Testis (tissue), 3 donors: ENCODE results near the gene ARMS2. TPM values are rescaled to one million over a fixed set of nuclear protein-coding genes. Genes with fewer than 3 reads are reported as not detected.

Experiments
- DNase-seq: peaks from one replicate; pipeline ENCODE4 v3.0.0-alpha.2; 2019
- H3K27ac ChIP-seq, 2 donors: fragments of 200-600 bp; sonication (generic); one replicate each; pipeline ENCODE4 v1.5.1; 2019
- H3K27me3 ChIP-seq: fragments of 200-600 bp; sonication (generic); one replicate; pipeline ENCODE4 v1.5.1; 2019
- H3K36me3 ChIP-seq: fragments of 200-600 bp; sonication (generic); one replicate; pipeline ENCODE4 v1.5.1; 2017; ENCODE audit warnings: low read depth; ENCODE audit errors: missing control alignments
- H3K4me1 ChIP-seq: fragments of 200-600 bp; sonication (generic); one replicate; pipeline ENCODE4 v1.5.1; 2019
- H3K4me3 ChIP-seq, 2 donors: fragments of 200-600 bp; sonication (generic); one replicate each; pipeline ENCODE4 v1.5.1; 2017 to 2019
- H3K9me3 ChIP-seq: fragments of 200-600 bp; sonication (generic); one replicate; pipeline ENCODE4 v1.5.1; 2017
- POLR2A ChIP-seq: fragments of 450-650 bp; IDR thresholded peaks from one replicate; pipeline ENCODE4 v1.6.1; 2017; ENCODE audit warnings: antibody characterized with exemption, mild to moderate bottlenecking, moderate library complexity
- WGBS, 2 donors: methylation state at CpG; one replicate each; pipeline ENCODE4 v1.1.5; 2018; 5-methylcytosine and 5-hydroxymethylcytosine counted together
- intact Hi-C: fragments of 100-400 bp; cut with DNase I; formaldehyde crosslinking; loops from one replicate; pipeline ENCODE4 v1.15.1; 2023; ENCODE audit warnings: low total_unique reads
- polyA plus RNA-seq: library from polyadenylated mRNA; stranded (reverse); fragments of 350-450 nt; fragmentation: Illumina TruSeq; extraction: RNeasy Lipid Tissue Mini Kit (QIAGEN cat#74804); gene quantifications from one replicate; pipeline ENCODE4 v1.2.3, GENCODE V29; 2014; ENCODE audit warnings: low read depth, low replicate concordance; ENCODE audit not compliant: insufficient read depth
- total RNA-seq, 2 donors: library from RNA; depleted of rRNA; stranded (reverse); fragments of >200 nt; gene quantifications; one replicate each; pipeline ENCODE4 v1.2.3, GENCODE V29; 2016
- TF ChIP-seq, protein P1 (sequence below), 3 experiments: fragments of 450-650 bp in 2 of 3; fragments of 200-600 bp in 1 of 3; sonication (generic) in 1 of 3; IDR thresholded peaks; one replicate each; pipeline ENCODE4 v1.5.1; 2016 to 2019; ENCODE audit warnings: antibody characterized with exemption in 3 of 3, mild to moderate bottlenecking in 2 of 3, moderate library complexity in 1 of 3

The ARMS2 gene
- total and polyA plus RNA-seq, 3 donors from 2014 or later, result 1.4 to 2.3 TPM; not detected in 1

DNA sequence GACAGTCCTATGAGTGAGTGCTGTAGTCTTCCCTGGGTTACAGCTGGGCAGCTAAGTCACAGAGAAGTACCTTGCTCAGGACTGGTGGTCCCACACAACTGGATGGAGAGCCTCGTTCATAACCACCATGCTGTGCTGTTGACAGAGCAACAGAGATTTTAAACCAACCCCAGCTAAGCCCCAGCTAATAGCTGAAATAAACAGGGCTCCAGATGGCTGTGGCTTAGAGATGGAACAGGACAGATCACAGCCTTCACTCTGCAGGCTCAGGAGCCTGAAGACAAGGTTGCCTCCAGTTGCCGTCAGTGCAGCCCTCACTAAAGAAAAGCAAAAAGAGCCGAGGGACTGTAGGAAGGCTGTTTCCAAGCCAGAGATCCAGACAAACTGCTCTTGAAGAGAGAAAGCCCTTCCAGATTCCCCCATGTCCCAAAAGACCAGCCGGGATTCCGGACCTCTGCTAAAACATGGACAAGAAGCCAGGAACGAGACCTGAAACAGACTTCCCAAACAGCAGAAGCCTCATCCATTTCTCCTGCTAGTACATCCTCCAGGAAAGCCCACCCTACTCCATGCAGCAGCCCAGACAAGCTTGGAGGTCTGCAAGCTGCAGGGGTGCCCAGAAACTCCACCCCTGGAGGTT, 11.1 kb downstream of the ARMS2 start:
- Histone ChIP-seq H3K36me3 (no peaks in the 10 kb centered on the region), H3K27ac (no peak overlapping the region), H3K4me1 (no peaks in the 10 kb centered on the region), H3K4me3 (no peak overlapping the region), H3K27me3 (no peaks in the 10 kb centered on the region), H3K9me3 (no peaks in the 10 kb centered on the region)
- no peak for TF ChIP-seq POLR2A
- TF ChIP-seq, protein P1, sequence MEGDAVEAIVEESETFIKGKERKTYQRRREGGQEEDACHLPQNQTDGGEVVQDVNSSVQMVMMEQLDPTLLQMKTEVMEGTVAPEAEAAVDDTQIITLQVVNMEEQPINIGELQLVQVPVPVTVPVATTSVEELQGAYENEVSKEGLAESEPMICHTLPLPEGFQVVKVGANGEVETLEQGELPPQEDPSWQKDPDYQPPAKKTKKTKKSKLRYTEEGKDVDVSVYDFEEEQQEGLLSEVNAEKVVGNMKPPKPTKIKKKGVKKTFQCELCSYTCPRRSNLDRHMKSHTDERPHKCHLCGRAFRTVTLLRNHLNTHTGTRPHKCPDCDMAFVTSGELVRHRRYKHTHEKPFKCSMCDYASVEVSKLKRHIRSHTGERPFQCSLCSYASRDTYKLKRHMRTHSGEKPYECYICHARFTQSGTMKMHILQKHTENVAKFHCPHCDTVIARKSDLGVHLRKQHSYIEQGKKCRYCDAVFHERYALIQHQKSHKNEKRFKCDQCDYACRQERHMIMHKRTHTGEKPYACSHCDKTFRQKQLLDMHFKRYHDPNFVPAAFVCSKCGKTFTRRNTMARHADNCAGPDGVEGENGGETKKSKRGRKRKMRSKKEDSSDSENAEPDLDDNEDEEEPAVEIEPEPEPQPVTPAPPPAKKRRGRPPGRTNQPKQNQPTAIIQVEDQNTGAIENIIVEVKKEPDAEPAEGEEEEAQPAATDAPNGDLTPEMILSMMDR (IDR thresholded peaks at IDR 0.05), result no peak
- no peak for DNase-seq
- WGBS, 2 donors, result 58 to 80% methylated on average over 5 to 6 of the region's 6 CpGs
- intact Hi-C loops, result no loop called here

DNA sequence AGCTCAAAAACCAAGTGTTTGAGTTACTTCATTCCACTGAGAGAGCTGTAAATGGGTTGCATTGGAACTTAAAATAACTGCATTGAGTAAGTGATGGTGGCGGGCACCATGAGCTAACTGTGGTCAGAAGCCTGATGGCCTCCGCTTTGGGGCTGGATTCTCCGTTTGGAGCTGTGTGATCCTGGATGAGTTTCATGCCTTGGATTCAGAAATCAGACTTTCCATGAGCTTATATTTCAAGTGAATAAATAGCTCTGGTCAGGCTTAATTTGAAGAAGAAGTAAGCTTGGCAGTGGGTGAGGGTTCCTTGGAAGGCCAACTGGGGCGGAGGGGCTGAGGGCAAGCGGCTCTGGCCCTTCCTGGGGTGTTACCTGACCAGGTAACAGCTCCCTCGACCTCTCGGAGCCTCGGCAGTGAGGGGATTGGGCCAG, 12.5 kb downstream of the ARMS2 start:
- Histone ChIP-seq H3K9me3 (no peaks in the 10 kb centered on the region), H3K4me3 (no peak overlapping the region), H3K27me3 (no peaks in the 10 kb centered on the region), H3K4me1 (no peaks in the 10 kb centered on the region), H3K27ac (no peak overlapping the region), H3K36me3 (no peaks in the 10 kb centered on the region)
- TF ChIP-seq, protein P1 (IDR thresholded peaks at IDR 0.05), result no peak
- no peak for TF ChIP-seq POLR2A
- 85 to 88% methylated on average over 8 of the region's 8 CpGs for WGBS, 2 donors
- intact Hi-C loops, result no loop called here
- no peak for DNase-seq

DNA sequence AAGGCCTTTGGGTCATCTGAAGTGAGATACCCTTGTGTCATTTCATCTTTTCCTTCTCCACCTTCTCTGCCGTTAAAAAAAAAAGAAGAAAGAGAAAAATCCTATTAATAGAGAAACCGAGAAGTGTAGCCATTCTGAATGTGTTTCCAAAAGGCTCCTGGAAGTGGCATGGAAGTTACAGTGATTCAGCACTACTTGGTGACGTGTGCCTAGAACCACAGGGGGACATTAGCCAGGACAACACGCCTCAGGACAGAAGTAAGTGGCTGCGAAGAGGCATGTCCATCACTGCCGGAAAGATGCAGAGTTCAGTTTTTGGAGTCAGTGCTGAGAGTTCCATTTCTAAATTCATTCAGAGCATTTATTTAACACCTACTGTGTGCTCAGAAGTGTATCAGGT, 13.2 kb downstream of the ARMS2 start:
- no peak overlapping the region for H3K4me3 ChIP-seq
- no peaks in the 10 kb centered on the region for H3K4me1 ChIP-seq
- intact Hi-C loops, result no loop called here
- H3K27ac ChIP-seq, result no peak overlapping the region
- WGBS, 2 donors, result 73 to 94% methylated on average over 6 of the region's 6 CpGs
- no peaks in the 10 kb centered on the region for H3K36me3 ChIP-seq
- no peak for DNase-seq
- H3K27me3 ChIP-seq, result no peaks in the 10 kb centered on the region
- TF ChIP-seq, protein P1 (IDR thresholded peaks at IDR 0.05), result no peak
- H3K9me3 ChIP-seq, result no peaks in the 10 kb centered on the region

DNA sequence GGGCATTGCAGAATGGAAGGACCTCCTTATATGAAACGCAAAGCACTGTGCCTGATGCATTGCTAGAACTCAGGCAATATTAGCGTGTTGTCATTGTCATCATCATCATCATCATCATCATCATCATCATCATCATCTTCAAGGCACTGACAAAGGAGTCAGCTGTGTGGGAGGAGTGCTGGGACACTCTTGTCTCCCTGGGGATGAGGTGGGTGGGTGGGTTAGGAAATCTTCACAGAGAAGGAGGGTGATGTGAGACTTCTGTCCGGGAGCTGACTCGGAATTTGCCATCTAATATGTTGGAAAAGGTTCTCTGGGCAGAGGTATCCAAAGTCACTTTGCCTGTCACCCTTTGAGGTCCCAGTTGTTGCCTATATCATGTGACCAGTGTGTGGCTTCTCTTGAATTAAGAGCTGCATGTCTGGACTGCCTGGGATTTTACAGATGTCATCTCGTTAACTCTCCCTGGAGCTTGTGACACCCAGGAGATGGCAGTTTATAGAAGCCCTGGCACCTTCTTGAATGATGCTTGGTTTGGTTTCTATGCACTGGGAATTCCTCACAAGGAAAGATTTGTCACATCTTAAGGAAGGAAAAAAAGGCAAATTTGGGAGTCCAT, 14.0 kb downstream of the ARMS2 start:
- H3K27ac ChIP-seq, result no peak overlapping the region
- DNase-seq, result no peak
- H3K4me1 ChIP-seq, result no peaks in the 10 kb centered on the region
- no peaks in the 10 kb centered on the region for H3K27me3 ChIP-seq
- TF ChIP-seq, protein P1 (IDR thresholded peaks at IDR 0.05), result no peak
- no peak for TF ChIP-seq POLR2A
- no peaks in the 10 kb centered on the region for H3K36me3 ChIP-seq
- intact Hi-C loops, result no loop called here
- no peak overlapping the region for H3K4me3 ChIP-seq
- no peaks in the 10 kb centered on the region for H3K9me3 ChIP-seq
- WGBS, 2 donors, result 93 to 95% methylated on average over 5 of the region's 5 CpGs
